Right lobe of liver (tissue), 4 donors: Measurements from ENCODE around the gene FMC1.

Experiments used
- CTCF ChIP-seq, 4 donors: fragments of 200-600 bp in 3 of 4; fragments of 450-650 bp in 1 of 4; IDR thresholded peaks; one replicate each; pipeline versions ENCODE4 v1.5.1 to v1.8.0; 2016 to 2022; ENCODE audit warnings: antibody characterized with exemption in 4 of 4, mild to moderate bottlenecking in 2 of 4
- POLR2A ChIP-seq: fragments of 450-650 bp; IDR thresholded peaks from one replicate; pipeline ENCODE4 v1.6.1; 2017; ENCODE audit warnings: antibody characterized with exemption, mild to moderate bottlenecking
- donor health status: DM: no; HTN: no; CAD: no.
- donor health status: DM: no; HTN: no; CAD: no.
- donor health status: DM: no; HTN: yes; CAD: no.

GRCh38 chr7:139294241-139294640 lies 46.9 kb upstream of the FMC1 start:
- TF ChIP-seq CTCF (IDR thresholded peaks at IDR 0.05), result no peak
- no peak for TF ChIP-seq POLR2A
